Measurements from ENCODE around the gene RAB17.

RAB17 gene

DNA sequence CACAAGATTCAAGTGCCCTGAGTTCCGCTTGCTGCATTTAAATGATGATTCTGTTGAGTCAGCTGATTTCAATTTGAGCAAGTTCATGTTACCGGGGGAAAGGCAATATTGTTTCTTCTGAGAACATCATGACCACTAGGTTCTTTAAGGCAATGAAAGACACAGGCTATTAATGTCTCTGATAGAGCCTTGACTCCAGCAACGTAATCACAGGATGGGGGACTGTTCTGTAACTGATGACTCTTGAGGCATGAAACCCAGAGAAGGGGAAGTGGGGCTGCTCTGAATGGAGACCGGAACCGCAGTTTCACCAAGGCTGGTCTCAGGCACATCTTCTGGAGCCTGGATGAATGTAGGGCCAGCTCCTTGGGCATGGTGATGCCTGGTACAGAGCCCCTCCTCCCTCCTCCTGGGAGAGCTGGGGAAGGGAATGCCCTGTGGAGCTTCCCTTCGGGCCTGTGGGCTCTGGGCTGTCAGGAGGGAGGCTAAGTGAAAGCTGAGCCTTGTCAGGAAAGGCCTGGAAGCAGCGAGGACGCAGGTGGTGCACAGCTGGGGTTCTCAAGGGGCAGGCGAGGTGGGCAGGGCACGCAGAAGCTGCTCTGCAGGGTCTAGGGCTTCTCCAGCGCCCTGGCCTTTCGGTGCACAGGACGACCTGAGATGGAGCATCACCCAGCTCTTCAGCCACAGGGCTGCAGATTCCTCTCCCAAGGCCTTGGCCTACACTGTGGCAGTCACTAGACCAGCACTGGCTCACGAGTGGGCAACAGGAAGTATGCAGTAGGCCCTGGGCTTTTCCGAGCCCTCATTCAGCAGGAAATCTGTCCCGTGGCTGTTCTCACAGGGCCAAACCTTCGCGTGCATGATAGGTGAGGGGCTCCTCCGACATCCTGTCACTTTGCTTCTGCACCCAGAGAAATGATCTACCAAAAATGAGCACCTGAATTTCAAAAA is 60.8 kb downstream of the RAB17 start:
- H3K27me3 ChIP-seq: no peaks in the 10 kb centered on the region
- no peak for DNase-seq

DNA sequence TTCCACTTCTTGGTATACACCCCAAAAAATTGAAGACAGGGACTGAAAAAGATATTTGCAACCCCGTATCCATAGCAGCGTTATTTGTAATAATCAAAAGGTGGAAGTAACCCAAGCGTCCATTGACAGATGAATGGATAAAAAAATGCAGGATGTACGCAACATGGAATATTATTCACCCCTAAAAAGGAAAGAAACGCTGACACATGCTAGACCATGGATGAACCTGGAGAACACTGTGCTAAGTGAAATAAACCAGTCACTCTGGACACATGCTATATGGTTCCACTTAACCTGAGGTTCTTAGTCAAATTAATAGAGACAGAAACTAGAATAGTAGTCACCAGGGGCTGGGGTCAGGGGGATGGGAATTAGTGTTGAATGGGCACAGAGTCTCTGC is 62.8 kb downstream of the RAB17 start:
- Histone ChIP-seq H3K4me1 (no peaks in the 10 kb centered on the region), H3K27me3 (no peaks in the 10 kb centered on the region), H3K36me3 (no peaks in the 10 kb centered on the region), H3K9me3 (no peaks in the 10 kb centered on the region), H3K4me3 (ENCODE audit: low read depth, low read length) (no peak overlapping the region)
- no peak for DNase-seq
- TF ChIP-seq, protein P1, sequence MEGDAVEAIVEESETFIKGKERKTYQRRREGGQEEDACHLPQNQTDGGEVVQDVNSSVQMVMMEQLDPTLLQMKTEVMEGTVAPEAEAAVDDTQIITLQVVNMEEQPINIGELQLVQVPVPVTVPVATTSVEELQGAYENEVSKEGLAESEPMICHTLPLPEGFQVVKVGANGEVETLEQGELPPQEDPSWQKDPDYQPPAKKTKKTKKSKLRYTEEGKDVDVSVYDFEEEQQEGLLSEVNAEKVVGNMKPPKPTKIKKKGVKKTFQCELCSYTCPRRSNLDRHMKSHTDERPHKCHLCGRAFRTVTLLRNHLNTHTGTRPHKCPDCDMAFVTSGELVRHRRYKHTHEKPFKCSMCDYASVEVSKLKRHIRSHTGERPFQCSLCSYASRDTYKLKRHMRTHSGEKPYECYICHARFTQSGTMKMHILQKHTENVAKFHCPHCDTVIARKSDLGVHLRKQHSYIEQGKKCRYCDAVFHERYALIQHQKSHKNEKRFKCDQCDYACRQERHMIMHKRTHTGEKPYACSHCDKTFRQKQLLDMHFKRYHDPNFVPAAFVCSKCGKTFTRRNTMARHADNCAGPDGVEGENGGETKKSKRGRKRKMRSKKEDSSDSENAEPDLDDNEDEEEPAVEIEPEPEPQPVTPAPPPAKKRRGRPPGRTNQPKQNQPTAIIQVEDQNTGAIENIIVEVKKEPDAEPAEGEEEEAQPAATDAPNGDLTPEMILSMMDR (IDR thresholded peaks at IDR 0.05; ENCODE audit: low read depth, low read length): no peak

More for the DNA sequence above, 60.8 kb downstream of the RAB17 start:
- Histone ChIP-seq H3K4me1 (no peaks in the 10 kb centered on the region), H3K36me3 (no peaks in the 10 kb centered on the region), H3K9me3 (no peaks in the 10 kb centered on the region), H3K4me3 (ENCODE audit: low read depth, low read length) (no peak overlapping the region)
- TF ChIP-seq, protein P1 (IDR thresholded peaks at IDR 0.05; ENCODE audit: low read depth, low read length): no peak

DNA sequence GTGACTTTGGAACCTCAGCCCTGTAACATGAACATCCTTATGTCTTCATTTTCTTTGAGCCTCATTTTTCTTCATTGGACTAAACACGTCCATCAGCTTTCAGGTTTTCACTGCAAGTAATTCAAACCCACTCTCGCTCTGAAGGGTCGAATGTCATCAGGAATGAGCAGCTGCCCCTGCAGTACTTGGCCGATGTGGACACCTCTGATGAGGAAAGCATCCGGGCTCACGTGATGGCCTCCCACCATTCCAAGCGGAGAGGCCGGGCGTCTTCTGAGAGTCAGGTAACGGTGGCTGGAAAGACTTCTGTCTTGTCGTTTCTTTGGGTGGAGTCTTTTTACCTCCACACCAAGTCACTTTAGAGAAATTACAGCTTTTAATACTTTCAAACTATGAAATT is 63.3 kb downstream of the RAB17 start:
- Histone ChIP-seq H3K4me3 (ENCODE audit: low read depth, low read length) (no peak overlapping the region), H3K4me1 (no peaks in the 10 kb centered on the region), H3K36me3 (no peaks in the 10 kb centered on the region), H3K9me3 (no peaks in the 10 kb centered on the region), H3K27me3 (no peaks in the 10 kb centered on the region)
- no peak for DNase-seq
- TF ChIP-seq, protein P1 (IDR thresholded peaks at IDR 0.05; ENCODE audit: low read depth, low read length): no peak

DNA sequence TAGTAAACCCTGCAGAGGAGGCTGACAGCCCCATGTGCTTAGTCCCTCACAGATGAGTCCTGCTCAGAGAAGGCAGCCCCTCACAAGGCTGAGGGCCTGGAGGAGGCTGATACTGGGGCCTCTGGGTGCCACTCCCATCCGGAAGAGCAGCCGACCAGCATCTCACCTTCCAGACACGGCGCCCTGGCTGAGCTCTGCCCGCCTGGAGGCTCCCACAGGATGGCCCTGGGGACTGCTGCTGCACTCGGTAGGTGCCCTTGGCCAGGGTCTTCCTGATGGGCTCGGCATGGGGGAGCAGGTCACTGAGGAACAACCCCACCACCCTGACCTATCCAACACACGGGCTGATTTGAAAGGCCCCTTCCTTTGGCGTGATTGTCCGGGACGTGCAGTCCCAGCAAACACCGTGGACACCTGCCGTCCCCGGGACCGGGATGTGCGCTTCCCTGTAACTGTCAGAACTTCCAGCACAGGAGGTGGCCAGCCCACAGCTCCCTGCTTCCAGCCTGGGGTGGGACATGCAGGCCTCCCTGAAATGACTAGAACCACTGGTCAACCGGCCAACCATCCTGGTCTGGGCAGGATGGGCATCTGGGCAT is 64.9 kb downstream of the RAB17 start:
- Histone ChIP-seq H3K36me3 (no peaks in the 10 kb centered on the region), H3K4me1 (no peaks in the 10 kb centered on the region), H3K27me3 (no peaks in the 10 kb centered on the region), H3K9me3 (no peaks in the 10 kb centered on the region), H3K4me3 (ENCODE audit: low read depth, low read length) (no peak overlapping the region)
- no peak for DNase-seq
- TF ChIP-seq, protein P1 (IDR thresholded peaks at IDR 0.05; ENCODE audit: low read depth, low read length): no peak

DNA sequence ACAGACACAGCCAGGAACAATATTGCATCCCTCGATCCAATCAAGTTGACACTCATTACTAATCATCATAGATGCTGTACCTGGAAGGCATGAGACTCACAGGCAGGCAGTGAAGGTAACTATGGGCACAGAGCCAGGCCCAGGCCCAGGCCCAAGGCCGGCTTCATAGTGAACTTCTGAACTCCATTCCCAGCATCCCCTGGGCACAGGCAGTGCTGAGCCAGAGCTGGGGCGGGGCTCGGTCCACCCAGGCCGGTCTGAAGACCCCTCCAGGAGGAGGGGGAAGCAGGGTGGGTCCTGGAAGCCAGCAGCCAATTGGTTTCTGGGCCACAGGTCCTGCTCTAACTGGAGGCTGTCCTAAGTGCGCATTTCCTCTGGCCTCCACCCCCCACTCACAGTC is 65.9 kb downstream of the RAB17 start:
- DNase-seq: no peak

More for the DNA sequence above, 65.9 kb downstream of the RAB17 start:
- Histone ChIP-seq H3K4me1 (no peaks in the 10 kb centered on the region), H3K9me3 (no peaks in the 10 kb centered on the region), H3K4me3 (ENCODE audit: low read depth, low read length) (no peak overlapping the region), H3K36me3 (no peaks in the 10 kb centered on the region), H3K27me3 (no peaks in the 10 kb centered on the region)
- TF ChIP-seq, protein P1 (IDR thresholded peaks at IDR 0.05; ENCODE audit: low read depth, low read length): no peak

All from BE2C (cell line).